ENCODE results near the gene ERGIC2.

ERGIC2 gene

GRCh38 chr12:29374012-29374411, 7.0 kb downstream of the ERGIC2 start:
- no peak for DNase-seq

DNA sequence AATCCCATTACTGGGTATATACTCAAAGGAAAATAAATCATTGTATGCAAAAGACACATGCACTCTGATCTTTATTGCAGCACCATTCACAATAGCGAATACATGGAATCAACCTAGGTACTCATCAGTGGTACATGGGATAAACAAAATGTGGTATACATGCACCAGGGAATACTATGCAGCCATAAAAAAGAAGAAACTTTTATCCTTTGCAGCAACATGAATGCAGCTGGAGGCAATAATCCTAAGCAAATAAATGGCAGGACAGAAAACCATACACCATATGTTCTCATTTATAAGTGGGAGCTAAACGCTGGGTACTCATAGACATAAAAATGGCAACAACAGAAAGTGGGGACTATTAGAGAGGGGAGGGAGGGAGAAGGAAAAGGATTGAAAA, 15.9 kb downstream of the ERGIC2 start:
- no peak for DNase-seq

GRCh38 chr12:29354954-29355353, 26.0 kb downstream of the ERGIC2 start:
- no peak for DNase-seq

DNA sequence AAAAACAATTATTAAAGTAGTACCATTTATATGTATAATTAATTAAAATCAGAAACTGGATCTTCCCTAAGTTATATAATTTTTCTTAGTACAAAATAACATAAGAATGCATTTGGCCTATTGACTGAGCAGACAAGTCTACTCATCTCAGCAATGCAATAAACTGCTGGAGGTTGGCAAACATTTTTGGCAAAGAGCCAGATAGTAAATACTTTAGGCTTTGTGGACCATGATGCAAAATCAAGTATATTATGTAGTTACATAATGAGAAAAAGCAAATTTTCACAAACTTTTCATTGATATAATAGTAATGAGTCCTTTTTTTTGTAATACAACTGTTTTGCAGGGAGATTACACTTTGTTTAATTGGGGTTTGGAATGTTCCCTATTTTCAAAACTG, 30.9 kb downstream of the ERGIC2 start:
- peak; percentile 56 for DNase-seq

GRCh38 chr12:29346769-29347421, 34.1 kb downstream of the ERGIC2 start:
- DNase-seq: no peak

DNA sequence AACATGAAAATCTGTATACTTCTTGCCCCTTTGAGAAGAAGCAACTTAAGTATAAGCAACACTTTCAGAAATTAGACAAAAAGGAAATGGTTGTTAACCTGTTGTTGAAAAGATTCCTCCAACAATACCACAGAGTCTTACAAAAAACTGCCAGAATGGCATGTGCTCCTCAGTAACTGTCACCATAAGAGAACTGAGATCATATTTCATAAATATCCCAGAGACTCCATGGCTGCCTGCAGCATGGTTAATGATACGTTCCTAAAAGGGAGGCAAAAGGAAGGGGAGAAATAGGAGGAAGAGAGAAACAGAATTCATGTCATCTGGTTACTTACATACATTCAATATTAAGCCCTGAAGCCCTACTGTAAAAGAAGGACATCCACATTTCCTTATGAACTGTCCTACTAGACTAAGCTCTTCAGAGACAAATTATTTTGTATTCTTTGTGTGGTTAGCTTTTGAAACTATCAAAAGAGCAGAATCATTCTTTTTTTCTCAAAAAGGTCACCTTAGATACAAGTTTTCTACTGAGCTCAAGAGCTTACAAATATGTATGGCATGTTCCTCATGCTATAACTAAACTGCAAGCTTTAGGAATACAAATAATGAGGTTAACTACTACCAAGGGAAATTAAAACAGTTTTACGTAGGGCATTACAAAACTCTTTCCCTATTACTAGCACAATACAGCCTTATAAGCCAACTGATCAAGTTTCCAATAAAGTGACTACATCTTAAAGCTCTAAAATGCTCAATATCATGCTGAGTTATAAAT, 37.8 kb downstream of the ERGIC2 start:
- DNase-seq: no peak

- DNase-seq: no peak
These were observed 43.6 kb downstream of the ERGIC2 start for GRCh38 chr12:29337325-29337724.

GRCh38 chr12:29334937-29335336, 46.0 kb downstream of the ERGIC2 start:
- DNase-seq: no peak

DNA sequence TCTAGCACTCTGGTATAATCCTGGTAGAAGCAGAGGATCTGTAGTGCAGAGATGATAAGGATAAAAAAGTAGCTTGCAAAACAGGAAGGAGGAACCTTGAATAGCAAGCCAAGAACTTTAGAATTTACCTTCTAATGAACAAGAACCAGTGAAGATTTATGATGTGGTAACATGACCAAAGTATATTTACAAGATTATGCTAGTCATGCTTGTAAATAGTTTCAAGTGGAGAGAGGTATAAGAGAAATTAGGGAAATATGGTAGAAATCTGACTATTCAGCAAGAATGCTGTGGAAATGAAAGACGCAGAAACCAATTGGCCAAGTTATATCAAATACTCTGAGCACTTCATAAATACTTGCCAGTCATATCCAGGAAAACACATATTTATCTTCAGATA, 47.8 kb downstream of the ERGIC2 start:
- DNase-seq: no peak

DNA sequence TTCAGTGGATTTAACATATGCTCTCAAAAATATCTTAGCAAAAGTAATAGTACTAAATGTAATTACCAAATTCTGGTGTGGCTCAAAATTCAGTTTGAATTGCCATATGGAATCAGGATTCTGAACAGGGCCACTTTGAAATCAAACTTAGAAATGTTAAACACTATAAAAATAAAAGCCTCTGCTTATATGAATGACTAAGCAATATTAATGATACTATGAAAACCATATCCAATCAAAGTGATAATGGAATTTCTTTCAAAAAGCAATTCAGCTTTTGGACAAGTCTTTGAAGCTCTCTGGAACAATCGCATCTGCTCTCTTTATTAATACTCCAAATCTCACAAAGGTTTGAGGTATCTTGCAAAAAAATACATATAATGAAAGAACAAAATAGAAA, 51.6 kb downstream of the ERGIC2 start:
- no peak for DNase-seq

GRCh38 chr12:29322157-29322556, 58.8 kb downstream of the ERGIC2 start:
- DNase-seq: no peak

DNA sequence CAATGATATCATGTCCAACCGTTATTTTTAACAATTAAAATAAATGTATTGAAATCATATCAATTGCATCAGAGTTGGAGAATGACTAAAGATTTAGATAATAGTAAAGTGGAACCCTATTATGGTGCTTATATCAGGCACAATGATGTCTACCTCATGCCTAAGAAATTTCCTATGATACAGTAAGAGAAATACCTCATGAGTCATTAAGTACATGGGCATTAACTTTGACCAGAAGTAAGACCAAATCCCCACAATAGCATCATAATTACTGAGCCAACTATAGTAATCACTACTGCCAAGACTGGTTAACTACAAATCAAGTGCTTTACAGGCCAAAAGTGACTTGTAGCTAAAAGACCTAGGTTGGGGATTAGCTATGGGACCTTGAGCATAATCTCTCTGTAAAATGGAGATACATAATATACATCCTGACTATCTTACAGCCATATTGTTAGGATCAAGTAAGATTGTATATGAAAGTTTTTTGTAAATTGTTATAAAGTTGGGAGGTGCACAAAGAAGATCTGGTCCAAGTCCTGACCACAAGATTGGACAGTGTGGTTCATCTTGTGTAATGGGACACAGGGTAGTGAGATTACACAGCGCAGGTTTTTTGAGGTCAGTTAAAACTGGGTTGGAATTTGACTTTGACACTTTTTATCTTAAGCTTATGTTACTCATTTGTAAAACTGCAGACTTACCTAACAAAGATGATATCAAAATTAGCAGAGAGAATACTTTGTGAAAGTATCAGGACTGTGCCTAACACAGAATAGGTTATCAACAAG, 60.5 kb downstream of the ERGIC2 start:
- no peak for DNase-seq

DNA sequence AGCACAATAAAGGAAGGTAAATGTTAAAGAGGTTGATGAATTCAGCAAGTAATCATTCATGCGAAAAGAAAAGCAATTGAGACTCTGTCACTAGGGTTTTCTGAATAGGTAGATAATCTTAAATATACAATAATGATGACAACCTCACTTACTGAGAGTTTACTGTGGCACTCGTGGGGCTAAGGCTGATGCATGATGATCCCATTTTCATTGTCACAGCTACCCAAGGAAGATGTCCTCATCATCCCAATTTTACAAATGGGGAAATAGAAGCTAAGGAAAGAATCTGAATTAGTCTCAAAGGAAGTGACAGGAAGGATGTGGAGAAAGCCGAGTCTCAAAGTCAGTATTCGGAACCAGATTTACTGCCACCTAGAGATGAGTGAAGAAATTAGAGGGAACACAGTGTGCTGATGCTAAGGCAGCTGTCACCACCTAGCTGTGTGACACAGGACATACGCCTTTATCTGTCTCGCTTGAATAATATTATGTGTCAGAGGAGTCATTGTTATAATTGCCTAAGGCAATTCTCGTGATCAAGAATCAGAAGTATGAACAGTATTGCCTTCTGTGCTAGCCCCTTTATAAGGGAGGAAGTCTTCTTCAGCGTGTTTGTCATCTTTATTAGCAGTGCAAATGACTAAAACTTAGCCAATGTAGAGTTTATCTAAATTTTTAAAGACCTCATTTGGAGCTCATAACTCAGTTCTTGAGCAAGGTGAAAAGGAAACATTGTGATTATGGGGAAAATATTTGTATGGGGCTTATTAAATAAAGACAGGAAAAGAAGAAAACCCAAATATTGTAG, 63.2 kb downstream of the ERGIC2 start:
- DNase-seq: peak; percentile 66

DNA sequence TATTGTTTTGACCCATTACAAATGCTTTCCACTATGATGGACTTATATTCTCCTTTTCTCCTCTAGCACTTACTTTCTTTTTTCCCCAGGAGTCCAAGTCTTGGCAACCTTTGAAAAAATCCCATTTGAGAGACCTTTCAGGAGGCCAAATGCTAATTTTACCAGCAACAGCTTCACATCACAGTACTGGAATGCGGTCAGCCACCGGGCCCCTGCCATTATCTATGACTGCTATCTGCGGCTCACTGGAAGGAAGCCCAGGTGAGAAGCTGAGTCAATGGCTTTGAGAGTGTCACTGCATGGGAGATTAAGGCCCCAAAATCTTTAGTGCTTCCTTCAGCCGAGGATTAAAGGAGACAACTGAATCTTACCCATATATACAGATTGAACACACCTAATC, 64.2 kb downstream of the ERGIC2 start:
- DNase-seq: no peak

DNA sequence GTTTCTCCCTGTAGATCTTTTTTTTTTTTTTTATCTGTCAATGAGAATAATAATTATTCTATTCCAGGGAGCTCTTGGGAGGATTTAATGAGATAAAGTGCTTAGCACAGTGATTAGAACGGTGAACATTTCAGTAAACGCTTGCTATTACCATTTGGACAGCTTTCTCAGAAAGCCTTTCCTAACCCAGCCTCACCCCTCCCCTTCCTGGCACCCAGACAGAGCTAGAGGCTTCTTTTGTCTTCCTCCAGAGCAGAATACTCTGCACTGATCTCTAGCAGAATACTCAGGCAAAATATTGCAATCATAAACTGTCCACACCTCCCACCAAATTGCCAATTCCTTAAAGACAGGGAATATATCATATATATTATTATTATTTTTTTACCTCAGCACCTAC, 66.6 kb downstream of the ERGIC2 start:
- DNase-seq: no peak

GRCh38 chr12:29310899-29311298, 70.1 kb downstream of the ERGIC2 start:
- DNase-seq: no peak

DNA sequence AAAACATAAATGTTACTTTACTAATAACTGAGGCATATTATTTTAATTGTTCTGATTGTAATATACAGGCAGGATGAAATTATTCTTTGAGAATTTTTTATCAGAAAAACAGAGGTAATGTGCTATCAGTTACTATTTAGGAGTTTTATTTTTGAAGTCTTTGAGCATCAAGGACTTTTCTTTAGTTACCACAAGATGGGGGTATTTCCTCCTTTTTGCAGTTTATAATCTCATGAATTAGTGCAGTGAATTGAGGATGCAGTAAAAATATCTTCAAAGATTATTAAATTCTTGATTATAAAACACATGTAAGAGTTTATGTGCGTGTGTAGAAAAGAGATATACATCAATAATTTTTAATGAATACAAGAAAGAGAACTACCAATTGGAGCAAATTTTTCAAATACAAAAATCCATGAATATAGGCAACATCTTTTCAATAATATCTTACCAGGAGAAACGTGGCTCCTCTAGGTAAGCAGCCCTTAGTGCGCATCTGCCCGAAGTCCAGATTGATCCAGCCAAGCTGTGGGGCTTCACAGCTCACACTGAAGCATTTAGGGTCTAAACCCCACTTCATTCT, 71.6 kb downstream of the ERGIC2 start:
- DNase-seq: peak; percentile 3

DNA sequence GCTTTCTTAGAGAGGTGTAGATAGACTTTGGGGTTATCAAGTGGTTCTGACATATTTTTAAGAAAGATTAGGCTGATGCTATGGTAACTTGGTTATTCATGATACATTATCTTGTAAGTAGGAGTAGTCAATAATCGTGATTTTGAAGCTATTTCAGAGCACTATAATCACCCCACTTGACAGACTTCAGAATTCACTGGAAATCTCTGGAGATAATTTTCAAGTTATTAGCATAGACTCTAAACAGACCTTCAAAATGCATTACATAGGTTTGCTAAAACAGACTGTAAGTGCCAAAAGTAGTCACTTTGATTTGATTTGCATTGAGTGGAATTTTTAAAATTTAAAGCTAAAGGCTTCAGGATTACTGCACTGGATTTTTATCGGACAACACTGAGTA, 74.3 kb downstream of the ERGIC2 start:
- DNase-seq: no peak

GRCh38 chr12:29306266-29306665, 74.7 kb downstream of the ERGIC2 start:
- no peak for DNase-seq

GRCh38 chr12:29304388-29304787, 76.6 kb downstream of the ERGIC2 start:
- DNase-seq: no peak

- no peak for DNase-seq
These were observed 79.9 kb downstream of the ERGIC2 start for GRCh38 chr12:29301114-29301513.

DNA sequence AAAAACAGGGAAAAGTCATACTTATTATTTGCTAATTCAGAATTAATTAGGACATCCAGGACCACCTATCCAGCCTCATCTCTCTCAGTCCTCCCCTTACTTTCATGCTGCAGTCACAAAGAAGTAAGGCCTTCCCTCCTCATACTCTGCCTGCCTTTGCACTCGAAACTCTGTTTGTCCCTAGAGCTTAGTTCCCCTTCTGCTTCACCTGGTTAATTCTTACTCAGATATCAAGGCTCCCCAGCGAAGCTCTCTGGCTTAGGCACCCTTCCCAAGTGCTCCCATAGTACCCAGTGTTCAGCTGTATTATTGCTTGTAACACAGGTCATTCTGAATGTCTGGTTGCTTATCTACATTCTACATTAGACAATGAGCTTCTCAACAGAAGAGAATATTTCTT, 81.3 kb downstream of the ERGIC2 start:
- no peak for DNase-seq

DNA sequence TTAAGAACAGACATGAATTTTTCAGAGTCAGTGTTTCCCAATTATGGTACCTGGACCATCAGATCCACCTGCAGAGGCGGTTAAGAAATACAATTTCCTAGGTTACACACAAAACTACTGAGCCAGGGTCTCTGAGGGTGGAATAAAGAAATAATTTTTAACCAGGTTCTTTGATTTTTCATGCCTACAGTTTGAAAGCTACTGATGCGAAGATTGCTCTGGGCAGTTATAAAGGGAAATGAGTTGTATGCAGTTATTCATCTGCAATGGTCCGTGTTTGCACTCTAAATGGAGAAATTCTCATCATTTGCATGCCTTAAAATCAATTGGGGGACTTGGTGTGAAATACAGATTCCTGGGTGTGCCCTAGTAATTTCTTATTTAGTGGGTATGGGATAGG, 89.7 kb downstream of the ERGIC2 start:
- DNase-seq: no peak

All from NCI-H1105 (cell line).